Measurements from ENCODE around the gene CEP70.

Gene CEP70

GRCh38 chr3:138450704-138451424, 143.2 kb downstream of the CEP70 start:
- no peak for DNase-seq (ENCODE audit: low read depth)

- no peak for DNase-seq (ENCODE audit: low read depth)
Observed at GRCh38 chr3:138450181-138450580, 143.9 kb downstream of the CEP70 start.

- no peak for DNase-seq (ENCODE audit: low read depth)
Observed at GRCh38 chr3:138449490-138449889, 144.6 kb downstream of the CEP70 start.

GRCh38 chr3:138448631-138449030, 145.4 kb downstream of the CEP70 start:
- DNase-seq (ENCODE audit: low read depth) = no peak

GRCh38 chr3:138445654-138446053, 148.4 kb downstream of the CEP70 start:
- DNase-seq (ENCODE audit: low read depth) = no peak

GRCh38 chr3:138445236-138445635, 148.8 kb downstream of the CEP70 start:
- no peak for DNase-seq (ENCODE audit: low read depth)

Data from stromal cell of bone marrow (primary cell).